B cell (primary cell): Measurements from ENCODE around the gene CPE. TPM values are rescaled to one million over a fixed set of nuclear protein-coding genes. Genes with fewer than 3 reads are reported as not detected.

Experiments used
- ATAC-seq: fragments of 200-7000 bp; cut with Tn5 transposase; one replicate; pipeline ENCODE4 v1.10.0; 2021; ENCODE audit warnings: low read depth, mild to moderate bottlenecking, moderate number of reproducible peaks, moderate library complexity
- CTCF ChIA-PET: fragments of 350-600 bp; sonication (Branson Sonifier 250); formaldehyde crosslinking; loops from one replicate; lab custom pipeline; 2021; ENCODE audit warnings: antibody characterized with exemption, inconsistent platforms; lab: Charles Lee
- POLR2A ChIA-PET: fragments of 350-600 bp; sonication (Branson Sonifier 250); formaldehyde crosslinking; loops from one replicate; lab custom pipeline; 2021; ENCODE audit warnings: antibody characterized with exemption; lab: Charles Lee
- DNase-seq: peaks from one replicate; pipeline ENCODE4 v3.0.0; 2013
- H2AFZ ChIP-seq: 2 replicates; pipeline ENCODE4 v1.6.1; 2012; ENCODE audit warnings: mild to moderate bottlenecking, low read depth, low read length; ENCODE audit not compliant: insufficient read depth, poor library complexity, severe bottlenecking
- H3K27ac ChIP-seq, 2 donors: 1 replicate in 1 of 2; 2 replicates in 1 of 2; pipeline ENCODE4 v1.5.1; 2012 to 2013; ENCODE audit warnings: low read length in 2 of 2, mild to moderate bottlenecking in 2 of 2, moderate library complexity in 1 of 2
- H3K27me3 ChIP-seq, 4 experiments: fragments of 200-600 bp in 1 of 4; sonication (generic) in 1 of 4; replicated peaks in 1 of 4; 1 replicate in 2 of 4; 2 replicates in 2 of 4; pipeline versions ENCODE4 v1.6.1 to v1.7.0; 2013 to 2016; ENCODE audit warnings: low read length in 3 of 4, mild to moderate bottlenecking in 2 of 4, mixed read lengths in 1 of 4, moderate library complexity in 1 of 4; ENCODE audit not compliant: insufficient read depth in 4 of 4, control insufficient read depth in 3 of 4; ENCODE audit errors: control extremely low read depth in 1 of 4
- H3K36me3 ChIP-seq, 2 experiments: replicated peaks in 1 of 2; 1 replicate in 1 of 2; 2 replicates in 1 of 2; pipeline versions ENCODE4 v1.6.1 to v1.7.1; 2013; ENCODE audit warnings: low read length in 1 of 2; ENCODE audit not compliant: insufficient read depth in 2 of 2, control insufficient read depth in 1 of 2; ENCODE audit errors: control extremely low read depth in 1 of 2, extremely low read depth in 1 of 2
- H3K4me1 ChIP-seq, 2 donors: fragments of 200-600 bp in 1 of 2; sonication (generic) in 1 of 2; 1 replicate in 1 of 2; 2 replicates in 1 of 2; pipeline versions ENCODE4 v1.5.1 to v1.6.1; 2013 to 2017; ENCODE audit warnings: low read length in 2 of 2; ENCODE audit not compliant: control insufficient read depth in 2 of 2, insufficient read depth in 2 of 2
- H3K4me2 ChIP-seq: replicated peaks from 2 replicates; pipeline ENCODE3; 2012; ENCODE audit warnings: mild to moderate bottlenecking, low read depth, low read length; ENCODE audit not compliant: poor library complexity, severe bottlenecking
- H3K4me3 ChIP-seq, 5 experiments: fragments of 200-600 bp in 1 of 5; sonication (generic) in 1 of 5; 1 replicate in 3 of 5; 2 replicates in 2 of 5; pipeline versions ENCODE4 v1.5.1 to v1.7.0; 2011 to 2016; ENCODE audit warnings: low read length in 4 of 5, mild to moderate bottlenecking in 4 of 5, low read depth in 2 of 5, control low read depth in 1 of 5, moderate library complexity in 1 of 5; ENCODE audit not compliant: insufficient read depth in 1 of 5; ENCODE audit errors: control extremely low read depth in 1 of 5, extremely low read depth in 1 of 5
- H3K79me2 ChIP-seq: fragments of 200-600 bp; sonication (generic); one replicate; pipeline ENCODE4 v1.6.0; 2016; ENCODE audit warnings: low read length; ENCODE audit not compliant: control insufficient read depth, insufficient read depth
- H3K9ac ChIP-seq: fragments of 200-600 bp; sonication (generic); 2 replicates; pipeline ENCODE4 v1.6.1; 2017; ENCODE audit warnings: mild to moderate bottlenecking, low read length, moderate library complexity
- H3K9me3 ChIP-seq, 3 donors: one replicate each; pipeline versions ENCODE4 v1.6.1 to v1.7.1; 2013; ENCODE audit warnings: low read length in 2 of 3; ENCODE audit not compliant: control insufficient read depth in 2 of 3, insufficient read depth in 1 of 3; ENCODE audit errors: control extremely low read depth in 1 of 3
- H4K20me1 ChIP-seq: 2 replicates; pipeline ENCODE4 v1.6.0; 2012; ENCODE audit warnings: mild to moderate bottlenecking, low read length; ENCODE audit not compliant: insufficient read depth, control insufficient read depth, poor library complexity, severe bottlenecking
- H3K27ac Mint-ChIP-seq: one replicate; pipeline ENCODE4 v1.8.0; 2021; ENCODE audit warnings: mixed read lengths
- H3K27me3 Mint-ChIP-seq: one replicate; pipeline ENCODE4 v1.8.0; 2021; ENCODE audit warnings: mixed read lengths
- H3K4me1 Mint-ChIP-seq: one replicate; pipeline ENCODE4 v1.8.0; 2021; ENCODE audit warnings: mixed read lengths
- H3K4me3 Mint-ChIP-seq: one replicate; pipeline ENCODE4 v1.8.0; 2021; ENCODE audit warnings: mixed read lengths
- H3K9me3 Mint-ChIP-seq: one replicate; pipeline ENCODE4 v1.8.0; 2022; ENCODE audit warnings: mixed read lengths; ENCODE audit not compliant: insufficient read depth
- CTCF ChIP-seq: fragments of 200-600 bp; IDR thresholded peaks from one replicate; pipeline ENCODE4 v1.8.0; 2022; ENCODE audit warnings: antibody characterized with exemption, mild to moderate bottlenecking
- EZH2 ChIP-seq: IDR thresholded peaks from 2 replicates; pipeline ENCODE4 v1.6.1; 2012; ENCODE audit warnings: borderline replicate concordance, low read depth, mild to moderate bottlenecking, moderate library complexity, low read length; ENCODE audit not compliant: insufficient read depth, poor library complexity, severe bottlenecking
- WGBS: methylation state at CpG from one replicate; pipeline ENCODE4 v1.1.5; 2013; ENCODE audit warnings: missing lambda C conversion rate; ENCODE audit not compliant: insufficient coverage; 5-methylcytosine and 5-hydroxymethylcytosine counted together
- intact Hi-C: fragments of 100-400 bp; cut with micrococcal nuclease; formaldehyde crosslinking; loops from one replicate; pipeline ENCODE4 v1.10.0; 2022
- polyA plus RNA-seq: library from polyadenylated mRNA; depleted of rRNA; stranded (reverse); fragments of >200 nt; gene quantifications from 2 replicates; pipeline ENCODE4 v1.2.3, GENCODE V29; 2012
- total RNA-seq, 2 donors: library from RNA; stranded (reverse); fragments of 120-200 nt in 1 of 2; gene quantifications; 1 replicate in 1 of 2; 2 replicates in 1 of 2; pipeline versions ENCODE4 v1.2.3 to v1.2.4, GENCODE V29; 2013 to 2022

The CPE gene
- total and polyA plus RNA-seq, 2 donors (not counting 1 experiment from before 2014, with no cell fraction given) = not detected

GRCh38 chr4:165386328-165386727 lies 7.5 kb downstream of the CPE start:
- no peak for TF ChIP-seq CTCF
- CTCF ChIA-PET = no interaction called here

GRCh38 chr4:165388756-165389155 lies 9.9 kb downstream of the CPE start:
- Histone ChIP-seq H2AFZ (no peak overlapping the region), H3K9ac (no peak overlapping the region), H3K9me3 (no peaks in the 10 kb centered on the region), H3K27me3 (peaks cover 0 to 6% (median 0%) of the 10 kb centered on the region in 4 experiments), H3K4me3 (no peak overlapping the region), H4K20me1 (no peaks in the 10 kb centered on the region), H3K36me3 (no peaks in the 10 kb centered on the region), H3K79me2 (no peaks in the 10 kb centered on the region), H3K4me1 (no peaks in the 10 kb centered on the region), H3K27ac (no peak overlapping the region), H3K4me2 (no peak overlapping the region)
- TF ChIP-seq EZH2 (no peak), CTCF (no peak)
- DNase-seq (no peak), ATAC-seq (no peak)
- peaks cover 45% of the 10 kb centered on the region for H3K27me3 Mint-ChIP-seq
- H3K9me3 Mint-ChIP-seq = no peaks in the 10 kb centered on the region
- intact Hi-C loops = no loop called here
- H3K27ac Mint-ChIP-seq = no peak overlapping the region
- H3K4me3 Mint-ChIP-seq = no peak overlapping the region
- ChIA-PET POLR2A (no interaction called here), CTCF (no interaction called here)
- H3K4me1 Mint-ChIP-seq = no peaks in the 10 kb centered on the region

More at GRCh38 chr4:165386328-165386727, 7.5 kb downstream of the CPE start:
- Histone ChIP-seq H3K27ac (no peak overlapping the region), H3K27me3 (peaks cover 0 to 6% (median 2%) of the 10 kb centered on the region in 4 experiments), H3K9ac (no peak overlapping the region), H3K36me3 (no peaks in the 10 kb centered on the region), H3K9me3 (no peaks in the 10 kb centered on the region), H3K79me2 (no peaks in the 10 kb centered on the region), H3K4me1 (no peaks in the 10 kb centered on the region), H4K20me1 (no peaks in the 10 kb centered on the region), H3K4me3 (no peak overlapping the region), H2AFZ (no peak overlapping the region), H3K4me2 (no peak overlapping the region)
- Mint-ChIP-seq H3K27ac (no peak overlapping the region), H3K4me3 (no peak overlapping the region), H3K9me3 (no peaks in the 10 kb centered on the region), H3K4me1 (no peaks in the 10 kb centered on the region), H3K27me3 (peaks cover 51% of the 10 kb centered on the region)
- no CpG with 5 or more reads among the region's 1 CpG for WGBS
- DNase-seq (no peak), ATAC-seq (no peak)
- intact Hi-C loops = no loop called here
- POLR2A ChIA-PET = no interaction called here
